DMS53 treated with DMSO at 0.1 percent for 48 hours (cell line): ENCODE data around the gene RPL22.
"Not testable (repeated sequence)": the region's sequence is repeated elsewhere in the genome, so short reads cannot be mapped to it uniquely, and the experiment has no call there.

ENCODE experiments used
- DNase-seq: peaks from one replicate; lab custom pipeline; 2025; ENCODE audit not compliant: unreplicated experiment; lab: John Stamatoyannopoulos, UW

The RPL22 gene

DNA sequence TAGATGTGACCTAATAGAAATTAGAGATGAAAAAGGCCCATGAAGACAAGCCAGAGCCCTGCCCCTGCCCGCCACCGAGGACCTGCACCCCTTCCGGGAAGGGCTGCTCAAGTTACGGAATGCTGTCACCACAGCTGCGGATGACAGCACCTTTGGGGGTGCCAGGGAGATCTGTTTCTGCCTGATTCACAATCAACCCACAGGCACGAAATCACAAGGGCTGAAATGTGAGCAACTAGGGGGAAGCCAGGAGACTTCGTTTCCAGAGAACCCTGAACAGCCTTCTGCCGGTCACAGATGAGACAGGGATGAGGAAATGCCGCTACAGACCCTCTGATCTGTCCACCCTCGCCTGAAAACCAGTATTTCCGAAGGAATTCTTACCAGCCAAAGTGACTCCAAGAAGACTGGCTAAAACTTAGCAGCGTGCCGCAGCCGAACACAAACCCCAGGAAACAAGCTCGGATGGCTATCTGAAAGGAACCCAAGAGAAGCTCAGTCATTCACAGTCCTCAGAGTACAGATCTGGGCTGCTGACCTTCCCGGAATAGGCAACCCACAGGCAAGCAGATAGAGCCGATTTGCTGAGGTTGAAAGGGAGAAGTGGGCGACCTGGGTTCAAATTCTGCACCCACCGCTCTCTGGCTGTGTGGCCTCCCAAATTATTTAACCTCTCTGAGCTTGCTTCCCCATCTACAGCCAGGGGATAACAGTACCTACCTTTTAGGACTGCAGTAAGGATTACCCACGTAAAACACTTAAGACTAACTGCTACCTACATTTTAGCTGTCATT, 35.3 kb upstream of the RPL22 start:
- no peak for DNase-seq

DNA sequence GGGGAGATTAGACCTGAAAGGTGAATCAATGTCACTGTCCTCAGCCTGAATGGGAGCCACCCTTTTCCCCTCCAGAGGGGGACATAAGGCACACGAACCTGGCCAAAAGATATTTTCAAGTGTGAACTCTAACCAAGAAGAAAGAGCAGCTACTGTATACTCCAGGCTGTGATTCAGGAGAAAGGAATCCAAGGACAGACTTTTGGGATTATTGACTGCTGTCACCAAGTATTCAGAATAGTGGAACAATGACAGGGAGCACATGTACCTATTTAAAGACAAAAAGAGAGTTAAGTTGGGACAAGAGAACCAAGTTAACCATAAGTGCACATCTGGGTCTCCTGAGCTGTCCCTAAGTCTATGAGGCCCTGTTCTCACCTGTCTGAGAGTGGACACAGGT, 34.0 kb upstream of the RPL22 start:
- no peak for DNase-seq

DNA sequence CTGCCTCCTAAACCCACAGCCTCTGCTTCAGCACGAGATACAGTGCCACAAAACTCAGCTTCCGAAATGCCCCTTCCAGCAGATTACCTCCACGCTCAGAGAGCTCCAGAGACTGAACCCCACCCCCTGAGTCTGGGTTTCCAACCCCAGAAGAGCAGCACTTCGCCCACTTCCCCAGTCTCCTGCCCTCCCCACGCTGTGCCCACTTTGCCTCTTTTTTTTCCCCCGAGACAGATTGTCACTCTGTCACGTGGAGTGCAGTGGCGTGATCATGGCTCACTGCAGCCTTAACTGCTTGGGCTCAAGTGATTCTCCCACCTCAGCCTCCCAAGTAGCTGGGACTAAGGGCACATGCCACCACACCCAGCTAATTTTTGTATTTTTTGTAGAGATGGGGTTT, 26.3 kb upstream of the RPL22 start:
- no peak for DNase-seq

DNA sequence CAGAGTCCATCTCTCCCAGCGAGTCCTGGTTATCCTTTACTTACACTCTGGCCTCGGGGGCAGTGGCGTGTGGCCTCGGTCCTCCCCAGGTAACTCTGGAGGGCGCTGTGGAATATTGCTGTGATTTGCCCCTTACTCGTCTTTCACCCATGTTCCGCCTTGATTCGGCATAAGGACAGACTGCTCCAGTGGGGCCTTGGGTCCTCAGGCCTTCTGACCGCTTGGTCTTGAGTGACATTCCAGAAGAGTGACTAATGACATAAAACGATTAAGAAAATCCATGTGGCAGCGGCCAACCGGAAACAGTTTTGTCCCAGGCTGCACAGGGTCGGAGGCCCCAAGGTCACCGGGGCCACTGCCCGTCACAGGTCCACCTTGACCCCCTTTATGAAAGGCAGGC, 25.3 kb upstream of the RPL22 start:
- no peak for DNase-seq

DNA sequence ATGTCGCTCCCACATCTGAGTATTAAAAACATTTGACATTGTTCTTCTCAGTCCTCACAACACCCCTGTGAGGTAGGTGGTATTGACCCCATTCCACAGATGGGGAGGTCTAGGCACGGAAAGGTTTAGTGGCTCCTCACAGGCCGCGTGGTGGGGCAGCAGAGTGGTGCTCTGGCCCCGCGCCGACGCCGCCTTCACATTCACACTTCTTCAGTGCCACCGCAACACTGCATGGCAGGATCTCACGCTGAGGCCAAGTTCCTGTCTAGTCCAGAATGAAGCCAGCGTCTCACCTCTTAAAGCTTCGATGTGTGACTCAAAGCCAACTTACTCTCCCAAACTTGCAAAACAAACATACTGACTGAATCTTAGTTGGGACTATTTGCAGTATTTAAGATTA, 24.2 kb upstream of the RPL22 start:
- no peak for DNase-seq

DNA sequence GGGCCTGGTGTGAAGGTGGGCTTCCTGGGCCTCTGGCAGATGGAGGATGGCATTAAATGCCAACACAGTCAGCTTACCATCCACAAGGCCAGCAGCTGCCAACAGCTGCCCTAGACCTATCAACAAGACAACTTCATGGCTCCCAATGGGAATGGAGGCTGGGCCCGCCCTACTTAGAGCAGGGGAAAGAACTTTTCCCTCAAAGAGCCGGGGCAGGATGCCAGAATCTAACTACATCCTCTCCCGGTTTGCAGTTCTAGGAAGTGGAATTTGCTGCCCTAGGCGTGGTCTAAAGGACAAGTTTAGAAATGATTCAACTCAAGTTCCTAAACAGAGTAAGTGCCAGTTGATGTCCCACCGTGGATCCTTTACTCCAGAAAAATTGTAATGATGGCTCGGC, 23.2 kb upstream of the RPL22 start:
- DNase-seq, result no peak

DNA sequence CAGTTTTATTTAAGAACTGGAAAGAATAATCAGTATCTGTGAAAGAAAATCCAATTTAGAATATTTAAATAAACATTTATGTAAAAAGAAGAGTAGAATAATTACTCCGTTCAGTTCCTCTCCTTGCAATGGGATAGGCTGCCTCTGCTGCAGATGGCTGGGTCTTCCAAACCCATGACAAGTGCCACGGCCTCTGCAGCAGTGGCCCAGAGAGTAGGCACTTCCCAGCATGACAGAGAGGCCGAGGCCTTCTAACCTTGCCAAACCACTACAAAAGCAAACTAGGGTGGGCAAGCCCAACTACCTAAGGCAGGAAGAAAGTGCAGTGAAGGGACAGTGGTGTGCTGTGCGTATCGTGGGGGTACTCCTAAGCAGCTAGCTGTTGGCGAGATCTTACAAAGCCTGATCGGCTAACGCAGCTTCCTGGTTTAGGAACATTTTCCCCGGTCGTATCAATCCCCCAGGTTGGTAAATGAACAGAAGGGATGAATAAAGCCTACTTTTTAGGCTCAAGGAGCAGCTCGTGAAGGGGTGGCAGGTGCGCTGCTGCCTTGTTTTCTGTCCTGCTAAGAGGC, 21.9 kb upstream of the RPL22 start:
- DNase-seq, result no peak

DNA sequence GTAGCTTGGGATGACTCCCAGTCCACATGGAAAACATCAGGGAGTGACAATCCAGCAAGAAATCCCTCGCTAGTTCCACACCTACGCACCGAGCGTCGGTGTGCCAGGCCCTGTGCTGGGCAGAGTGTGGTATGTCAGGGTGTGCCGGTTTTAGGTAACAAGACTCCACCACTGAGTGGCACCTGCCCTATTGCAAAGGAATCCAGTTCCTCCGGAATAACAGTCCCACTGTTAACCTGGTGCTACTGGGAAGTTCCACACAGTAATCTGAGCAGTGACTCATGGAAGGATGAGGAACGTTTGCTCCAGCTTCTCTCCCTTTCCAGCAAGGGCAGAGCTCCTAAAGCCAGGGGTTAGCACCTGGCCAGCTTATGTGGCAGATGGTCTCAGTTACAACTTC, 20.8 kb upstream of the RPL22 start:
- DNase-seq, result no peak

DNA sequence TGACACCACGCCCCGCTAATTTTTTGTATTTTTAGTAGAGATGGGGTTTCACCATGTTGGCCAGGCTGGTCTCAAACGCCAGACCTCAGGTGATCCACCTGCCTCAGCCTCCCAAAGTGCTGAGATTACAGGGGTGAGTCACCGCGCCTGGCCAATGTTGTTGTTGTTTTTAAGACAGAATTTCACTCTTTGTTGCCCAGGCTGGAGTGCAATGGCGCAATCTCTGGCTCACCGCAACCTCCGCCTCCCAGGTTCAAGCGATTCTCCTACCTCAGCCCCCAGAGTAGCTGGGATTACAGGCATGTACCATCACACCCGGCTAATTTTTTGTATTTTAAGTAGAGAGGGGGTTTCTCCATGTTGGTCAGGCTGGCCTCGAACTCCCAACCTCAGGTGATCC, 20.2 kb upstream of the RPL22 start:
- DNase-seq, result not testable (repeated sequence)

DNA sequence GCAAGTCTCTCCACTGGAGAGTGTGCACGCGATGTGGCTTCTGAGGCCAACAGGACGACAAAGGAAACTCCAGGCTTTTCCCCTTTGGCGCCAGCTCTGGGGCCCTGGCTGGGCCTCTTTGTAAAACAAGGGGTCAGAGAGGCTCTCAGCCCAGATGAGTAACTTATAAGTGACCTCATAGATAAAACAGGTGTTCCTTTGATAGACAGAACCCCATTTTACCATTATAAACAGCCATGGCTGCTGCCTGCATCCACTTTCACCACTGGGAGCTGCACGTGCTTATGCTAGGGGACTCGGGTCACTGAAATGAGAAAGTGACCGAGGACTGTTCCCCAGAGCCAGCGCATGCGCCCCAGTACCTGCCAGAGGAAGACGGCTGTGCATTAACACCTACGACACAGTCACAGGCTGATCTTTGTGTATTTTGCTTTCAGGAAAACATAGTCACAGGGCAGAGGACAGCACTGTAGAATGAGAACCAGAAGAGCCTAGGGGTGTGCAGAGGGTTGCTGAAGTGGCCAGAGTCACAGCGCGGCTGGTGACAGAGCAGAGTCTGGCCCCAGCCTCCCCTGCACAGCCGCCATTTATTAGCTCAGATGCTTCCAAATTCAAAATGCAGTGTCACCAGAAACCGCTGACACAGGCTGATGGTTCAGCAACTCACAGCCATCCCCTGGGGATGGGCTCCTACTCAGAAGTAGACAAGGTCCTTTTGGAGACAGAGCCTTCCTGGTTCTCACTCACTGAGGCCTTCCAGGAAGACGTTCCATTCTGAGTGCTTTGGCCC, 19.2 kb upstream of the RPL22 start:
- no peak for DNase-seq

DNA sequence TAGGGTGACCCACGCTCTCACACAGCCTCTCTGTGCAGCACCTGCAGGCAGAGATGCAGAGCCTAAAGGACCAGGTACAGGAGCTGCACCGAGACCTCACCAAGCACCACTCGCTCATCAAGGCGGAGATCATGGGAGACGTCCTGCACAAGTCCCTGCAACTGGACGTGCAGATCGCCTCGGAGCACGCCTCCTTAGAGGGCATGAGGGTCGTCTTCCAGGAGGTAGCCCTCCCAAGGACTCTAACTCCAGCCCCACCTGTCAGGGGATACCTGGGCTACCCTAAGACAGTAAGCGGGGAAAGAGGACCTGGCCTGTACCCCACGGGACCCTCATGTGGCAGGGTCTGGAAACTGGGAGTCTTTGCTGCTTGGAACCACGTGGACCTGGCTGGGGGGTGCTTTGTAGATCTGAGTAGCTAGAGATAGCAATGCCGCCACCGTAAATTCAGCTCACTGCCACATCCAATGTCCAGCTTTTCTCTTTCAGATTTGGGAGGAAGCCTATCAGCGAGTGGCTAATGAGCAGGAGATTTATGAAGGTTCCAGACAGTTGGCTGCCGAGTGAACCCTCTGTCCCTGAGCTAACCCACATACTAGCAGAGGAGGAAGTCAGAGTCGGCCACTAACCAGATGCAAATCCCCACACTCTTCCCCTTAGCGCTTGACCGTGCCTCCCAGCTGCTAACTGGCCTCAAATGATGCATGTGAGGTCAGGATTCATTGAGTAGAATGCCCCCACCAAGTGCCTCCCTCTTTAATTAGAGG, 13.0 kb upstream of the RPL22 start:
- DNase-seq, result no peak

DNA sequence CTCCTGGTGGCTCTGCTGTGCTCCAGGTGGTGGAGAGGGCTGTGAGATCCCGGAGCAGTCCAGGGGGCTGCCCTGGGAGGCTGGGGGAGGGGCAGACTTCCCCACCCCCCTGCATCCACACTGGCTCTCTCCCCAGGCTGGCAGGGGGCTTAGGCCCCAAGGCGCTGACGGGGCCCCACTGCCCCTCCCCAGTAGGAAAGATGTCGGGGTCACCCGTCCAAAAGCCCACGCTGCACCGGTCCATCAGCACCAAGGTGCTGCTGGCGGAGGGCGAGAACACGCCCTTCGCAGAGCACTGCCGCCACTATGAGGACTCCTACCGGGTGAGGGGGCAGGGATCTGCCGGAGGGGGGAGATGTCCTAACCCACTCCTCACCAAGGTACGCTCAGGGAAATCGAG, 12.3 kb upstream of the RPL22 start:
- no peak for DNase-seq

DNA sequence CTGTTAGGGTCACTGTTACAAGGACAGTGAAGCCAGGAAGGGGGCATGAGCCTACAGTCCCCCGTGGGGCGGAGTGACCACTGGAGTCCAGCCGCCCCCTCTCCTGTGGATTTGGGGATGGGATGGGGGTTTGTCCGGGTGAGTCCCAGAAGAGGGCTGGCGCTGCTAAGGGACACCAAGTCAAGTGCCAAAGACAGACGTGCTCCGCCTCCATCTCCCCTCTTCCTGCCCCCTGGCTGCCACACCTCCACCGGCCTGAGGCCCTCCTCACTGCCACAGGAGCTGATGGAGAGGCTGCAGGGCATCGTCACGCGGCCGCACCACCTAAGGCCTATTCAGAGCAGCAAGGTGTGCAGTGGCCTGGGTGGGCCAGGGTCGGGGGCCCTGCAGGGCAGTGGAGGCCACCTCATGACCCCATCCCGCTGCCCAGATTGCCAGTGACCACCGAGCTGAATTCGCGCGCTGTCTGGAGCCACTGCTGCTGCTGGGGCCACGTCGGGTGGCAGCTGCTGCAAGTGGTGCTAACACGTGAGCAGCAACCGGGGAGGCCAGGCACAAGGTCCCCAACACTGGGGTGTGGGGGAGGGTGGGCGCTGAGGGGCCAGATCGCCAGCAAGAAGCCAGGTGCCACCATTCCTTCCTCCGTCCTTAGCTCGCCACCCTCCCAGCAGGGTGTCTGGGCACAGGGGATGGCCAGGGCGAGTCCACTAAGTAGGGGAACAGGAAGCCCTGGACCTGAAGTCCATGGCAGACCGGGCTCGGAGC, 11.4 kb upstream of the RPL22 start:
- no peak for DNase-seq

DNA sequence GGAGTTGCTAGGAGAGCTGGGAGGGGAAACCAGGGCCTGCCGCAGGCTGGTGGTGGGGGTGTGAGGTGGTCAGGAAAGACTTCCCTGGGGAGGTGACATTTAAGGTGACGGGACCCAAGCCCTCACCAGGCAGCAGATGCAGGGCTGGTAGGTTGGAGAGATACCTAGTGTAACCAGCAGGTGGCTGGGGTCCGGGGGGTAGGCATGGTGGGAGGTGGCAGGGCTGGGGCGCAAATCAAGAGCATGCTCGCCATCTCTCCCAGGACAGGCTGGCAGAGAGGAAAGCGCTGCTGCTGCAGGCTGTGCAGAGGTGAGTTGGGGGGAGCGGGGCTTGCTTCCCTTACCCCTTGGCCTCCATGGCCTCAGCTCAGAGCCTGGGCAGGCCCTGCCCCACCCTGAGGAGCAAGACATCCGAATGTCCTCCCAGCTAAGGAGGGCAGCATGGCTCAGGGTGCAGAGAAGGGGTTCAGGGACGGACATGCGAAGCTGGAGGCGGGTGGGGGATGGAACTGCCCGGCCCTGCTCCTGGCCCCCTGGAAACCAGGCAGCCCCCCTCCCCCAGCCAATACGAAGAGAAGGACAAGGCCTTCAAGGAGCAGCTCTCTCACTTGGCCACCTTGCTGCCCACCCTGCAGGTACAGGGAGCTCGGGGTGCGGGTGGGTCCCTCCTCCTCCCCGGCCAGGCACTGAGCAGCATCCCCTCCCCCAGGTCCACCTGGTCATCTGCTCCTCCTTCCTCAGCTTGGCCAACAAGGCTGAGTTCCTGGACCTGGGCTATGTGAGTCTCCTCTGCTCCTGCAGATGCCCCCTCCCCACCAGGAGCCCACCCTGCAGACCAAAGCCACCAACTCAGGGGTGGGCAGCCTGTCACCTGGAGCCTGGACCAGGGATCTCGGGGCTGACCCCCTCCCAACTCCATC, 10.5 kb upstream of the RPL22 start:
- DNase-seq, result no peak

DNA sequence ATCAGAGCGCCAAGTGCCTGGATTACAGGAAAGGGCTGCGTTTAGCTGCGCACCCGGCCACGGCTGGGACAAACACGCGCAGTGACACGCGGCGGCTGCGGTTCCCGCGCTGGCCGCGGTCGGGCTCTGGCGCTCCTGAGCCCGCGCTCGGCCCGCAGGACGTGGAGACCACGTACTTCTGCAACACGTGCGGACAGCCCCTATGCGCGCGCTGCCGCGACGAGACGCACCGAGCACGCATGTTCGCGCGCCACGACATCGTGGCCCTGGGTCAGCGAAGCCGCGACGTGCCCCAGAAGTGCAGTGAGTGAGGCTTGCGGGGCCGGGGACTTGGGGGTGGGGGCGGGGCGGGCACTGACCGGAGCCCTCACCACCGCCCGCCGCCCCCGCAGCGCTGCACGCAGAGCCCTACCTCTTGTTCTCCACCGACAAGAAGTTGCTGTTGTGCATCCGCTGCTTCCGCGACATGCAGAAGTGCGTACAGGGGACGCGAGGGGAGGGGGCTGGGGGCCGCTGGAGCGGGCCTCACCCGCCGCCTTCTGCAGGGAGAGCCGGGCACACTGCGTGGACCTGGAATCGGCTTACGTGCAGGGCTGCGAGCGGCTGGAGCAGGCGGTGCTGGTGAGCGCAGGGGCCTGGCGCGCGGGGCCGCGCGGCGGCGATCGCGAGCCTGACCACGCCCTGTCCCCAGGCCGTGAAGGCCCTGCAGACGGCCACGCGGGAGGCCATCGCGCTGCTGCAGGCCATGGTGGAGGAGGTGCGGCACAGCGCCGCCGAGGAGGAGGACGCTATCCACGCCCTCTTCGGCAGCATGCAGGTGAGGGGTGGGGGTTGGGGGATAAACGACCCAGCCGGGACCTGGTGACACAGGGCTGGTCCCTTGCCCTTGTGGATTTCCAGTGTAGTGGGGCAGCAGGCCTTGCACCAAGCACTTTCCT, 9.6 kb upstream of the RPL22 start:
- no peak for DNase-seq

DNA sequence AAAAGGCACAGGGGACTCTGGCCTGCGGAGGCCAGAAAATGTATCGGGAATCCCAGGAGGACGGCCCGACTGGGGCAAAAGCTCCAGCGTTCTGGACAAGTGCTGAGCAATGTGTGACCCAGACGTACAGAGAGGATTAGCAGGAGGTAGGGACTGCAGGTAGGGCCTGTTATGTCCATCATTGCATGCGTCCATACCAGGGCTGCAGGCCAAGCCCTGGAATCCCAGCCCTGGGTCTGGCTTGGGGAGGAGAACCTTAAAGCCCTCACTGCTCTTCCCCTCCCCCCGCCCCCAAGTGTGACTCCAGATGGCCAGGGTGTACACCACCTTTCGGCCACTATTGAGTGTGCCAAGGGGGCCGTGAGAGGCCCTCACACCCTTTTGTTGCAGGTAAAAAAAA, 8.5 kb upstream of the RPL22 start:
- DNase-seq, result no peak

DNA sequence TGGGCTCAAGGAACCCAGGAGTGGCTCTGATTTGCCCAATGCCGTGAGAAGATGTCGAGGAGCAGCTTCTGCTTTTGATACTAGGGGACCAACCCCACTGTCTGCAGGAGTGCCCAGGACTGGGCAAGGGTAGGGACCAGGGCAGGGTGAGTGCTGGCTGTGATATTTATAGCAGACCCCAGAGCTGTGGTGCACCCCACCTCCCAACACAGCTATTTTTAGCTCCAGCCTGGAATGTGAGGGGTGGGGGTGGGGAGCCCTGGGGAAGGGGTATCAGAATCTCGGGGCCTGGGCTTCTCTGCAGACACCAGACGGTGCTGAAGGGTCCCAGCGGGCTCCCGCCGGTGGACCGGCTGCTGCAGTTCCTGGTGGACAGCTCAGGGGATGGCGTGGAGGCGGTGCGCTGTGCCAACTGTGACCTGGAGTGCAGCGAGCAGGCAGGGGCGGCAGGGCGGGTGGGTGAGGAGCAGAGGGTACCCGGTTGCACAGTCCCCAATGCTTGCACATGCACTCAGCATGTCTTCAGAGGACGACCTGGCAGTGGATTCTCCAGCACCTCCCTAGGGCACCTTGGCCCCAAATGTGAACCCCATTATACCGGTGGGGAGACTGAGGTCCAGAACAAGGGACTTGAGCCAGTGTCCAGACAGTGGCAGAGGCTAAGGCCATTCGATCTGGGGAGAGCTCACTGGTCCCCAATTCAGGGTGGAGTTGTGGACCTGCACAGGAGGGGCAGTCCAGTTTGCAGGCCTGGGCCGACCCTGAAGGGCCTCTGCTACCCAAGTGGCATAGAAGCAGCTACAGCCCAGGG, 7.9 kb upstream of the RPL22 start:
- no peak for DNase-seq

DNA sequence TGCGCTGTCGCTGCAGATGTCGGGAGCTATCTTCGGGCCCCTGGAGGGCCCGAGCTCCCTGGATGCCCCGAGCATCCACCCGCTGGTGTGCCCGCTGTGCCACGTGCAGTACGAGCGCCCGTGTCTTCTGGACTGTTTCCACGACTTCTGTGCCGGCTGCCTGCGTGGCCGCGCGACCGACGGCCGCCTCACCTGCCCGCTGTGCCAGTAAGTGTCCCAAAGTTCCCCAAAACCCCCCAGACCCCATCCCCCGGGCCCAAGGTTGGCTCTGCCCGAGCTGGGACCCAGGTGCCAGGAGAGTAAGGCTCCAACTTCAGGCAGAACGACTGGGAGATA, 7.1 kb upstream of the RPL22 start:
- DNase-seq, result no peak
